Fibroblast of pulmonary artery (primary cell): ENCODE data around the gene PLEKHA4.
A peak's percentile ranks its signal among the peaks of the same experiment; 100 is the strongest.

Experiments
- DNase-seq: peaks from one replicate; pipeline ENCODE4 v3.0.0-alpha.2; 2010; ENCODE audit warnings: low read depth
- H3K4me3 ChIP-seq: replicated peaks from 2 replicates; pipeline ENCODE4 v1.5.1; 2011; ENCODE audit warnings: low read depth, mild to moderate bottlenecking, control low read depth, low read length, moderate library complexity
- TF ChIP-seq, protein P1 (sequence below): IDR thresholded peaks from 2 replicates; pipeline ENCODE4 v1.5.1; 2011; ENCODE audit warnings: mild to moderate bottlenecking, control low read depth, low read length, inconsistent platforms; ENCODE audit errors: missing control alignments

PLEKHA4 gene

DNA sequence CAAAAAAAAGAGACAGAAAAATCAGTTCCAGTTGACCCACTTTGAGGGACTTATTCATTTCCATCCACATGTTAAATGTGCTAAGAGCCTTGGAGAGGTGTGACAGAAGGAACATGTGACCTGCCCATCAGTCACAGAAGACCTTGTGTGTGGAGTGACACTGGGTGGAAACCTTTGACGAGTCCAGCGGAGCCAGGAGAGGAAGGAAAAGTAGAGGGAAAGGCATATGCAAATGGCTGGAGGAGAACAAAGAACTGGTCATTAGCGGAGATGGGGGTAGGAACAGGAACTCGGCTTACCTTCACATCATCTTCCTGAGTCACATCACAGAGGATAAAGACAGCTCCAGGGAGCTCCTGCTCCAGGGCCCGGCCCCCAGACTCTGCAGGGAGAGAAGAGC lies 34.4 kb downstream of the PLEKHA4 start:
- no peak for DNase-seq
- H3K4me3 ChIP-seq, result no peak overlapping the region
- TF ChIP-seq, protein P1, sequence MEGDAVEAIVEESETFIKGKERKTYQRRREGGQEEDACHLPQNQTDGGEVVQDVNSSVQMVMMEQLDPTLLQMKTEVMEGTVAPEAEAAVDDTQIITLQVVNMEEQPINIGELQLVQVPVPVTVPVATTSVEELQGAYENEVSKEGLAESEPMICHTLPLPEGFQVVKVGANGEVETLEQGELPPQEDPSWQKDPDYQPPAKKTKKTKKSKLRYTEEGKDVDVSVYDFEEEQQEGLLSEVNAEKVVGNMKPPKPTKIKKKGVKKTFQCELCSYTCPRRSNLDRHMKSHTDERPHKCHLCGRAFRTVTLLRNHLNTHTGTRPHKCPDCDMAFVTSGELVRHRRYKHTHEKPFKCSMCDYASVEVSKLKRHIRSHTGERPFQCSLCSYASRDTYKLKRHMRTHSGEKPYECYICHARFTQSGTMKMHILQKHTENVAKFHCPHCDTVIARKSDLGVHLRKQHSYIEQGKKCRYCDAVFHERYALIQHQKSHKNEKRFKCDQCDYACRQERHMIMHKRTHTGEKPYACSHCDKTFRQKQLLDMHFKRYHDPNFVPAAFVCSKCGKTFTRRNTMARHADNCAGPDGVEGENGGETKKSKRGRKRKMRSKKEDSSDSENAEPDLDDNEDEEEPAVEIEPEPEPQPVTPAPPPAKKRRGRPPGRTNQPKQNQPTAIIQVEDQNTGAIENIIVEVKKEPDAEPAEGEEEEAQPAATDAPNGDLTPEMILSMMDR, result no peak

DNA sequence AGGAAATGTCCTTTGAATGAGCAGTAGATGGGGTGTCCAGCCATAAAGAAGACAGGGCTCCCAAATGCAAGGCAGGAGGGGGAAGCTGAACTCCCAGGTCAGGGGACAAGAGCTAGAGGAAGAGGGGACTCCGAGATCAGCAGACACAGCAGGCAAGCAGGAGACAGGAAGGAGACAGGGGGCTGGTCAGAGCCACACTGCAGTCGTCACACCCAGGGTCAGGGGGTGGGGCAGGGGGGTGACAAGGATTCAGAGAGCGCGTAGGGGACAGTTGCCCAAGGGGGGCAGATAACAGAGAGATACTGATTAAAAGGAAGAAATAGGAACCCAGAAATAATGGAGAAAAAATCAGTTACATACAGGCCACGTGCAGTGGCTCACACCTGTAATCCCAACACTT lies 35.4 kb downstream of the PLEKHA4 start:
- TF ChIP-seq, protein P1, result no peak
- H3K4me3 ChIP-seq, result no peak overlapping the region
- DNase-seq, result no peak

DNA sequence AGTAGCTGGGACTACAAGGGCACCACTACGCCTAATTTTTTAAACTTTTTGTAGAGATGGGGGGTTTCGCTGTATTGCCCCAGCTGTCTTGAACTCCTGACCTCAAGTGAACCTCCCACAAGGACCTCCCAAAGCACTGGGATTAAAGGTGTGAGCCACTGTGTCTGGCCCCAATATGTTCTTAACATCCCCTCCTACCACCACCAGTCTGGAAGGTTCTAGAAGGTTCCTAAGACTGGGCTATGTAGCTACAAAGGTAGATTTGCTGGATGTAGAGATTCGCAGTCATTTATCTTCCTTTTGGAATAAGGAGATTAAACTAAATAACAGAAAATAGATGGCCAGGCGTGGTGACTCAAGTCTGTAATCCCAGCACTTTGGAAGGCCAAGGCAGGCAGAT lies 37.5 kb downstream of the PLEKHA4 start:
- no peak for DNase-seq
- H3K4me3 ChIP-seq, result no peak overlapping the region
- TF ChIP-seq, protein P1, result no peak

DNA sequence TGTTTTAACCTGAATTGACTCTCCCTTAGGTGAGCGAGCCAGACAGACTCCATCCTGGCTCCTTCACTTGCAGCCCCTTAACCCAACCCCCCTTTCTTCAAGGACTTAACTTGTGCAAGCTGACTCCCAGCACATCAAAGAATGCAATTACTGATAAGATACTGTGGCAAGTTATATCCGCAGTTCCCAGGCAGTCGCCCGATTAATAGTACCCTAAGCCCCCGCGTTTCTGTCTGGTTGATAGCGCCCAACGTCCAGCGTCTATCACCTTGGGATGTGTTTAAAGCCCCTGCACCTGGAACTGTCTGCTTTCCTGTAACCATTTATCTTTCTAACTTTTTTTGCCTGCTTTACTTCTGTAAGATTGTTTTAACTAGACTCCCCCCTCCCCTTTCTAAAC lies 38.3 kb downstream of the PLEKHA4 start:
- TF ChIP-seq, protein P1, result no peak
- H3K4me3 ChIP-seq, result no peak overlapping the region
- no peak for DNase-seq

DNA sequence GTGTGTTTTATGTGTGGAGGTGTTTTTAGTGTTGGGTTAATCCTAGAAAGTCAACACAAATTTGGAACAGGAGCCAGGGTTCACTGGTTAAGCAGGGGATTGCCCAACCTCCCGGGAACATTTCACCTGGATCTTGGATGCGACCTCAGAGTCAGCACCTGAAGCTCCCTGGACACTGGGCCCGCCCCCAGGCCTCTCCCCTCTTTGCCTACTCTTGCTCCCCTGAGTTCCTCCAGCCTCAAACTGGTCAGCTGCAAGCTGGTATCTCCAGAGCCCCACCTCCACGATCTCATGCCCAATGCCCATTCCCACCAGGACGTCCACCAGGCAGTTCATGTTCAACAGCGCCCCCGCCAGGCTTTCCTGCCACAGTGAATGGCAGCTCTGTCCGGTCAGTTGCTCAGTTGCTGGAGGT lies 41.8 kb downstream of the PLEKHA4 start:
- no peak for DNase-seq
- H3K4me3 ChIP-seq, result no peak overlapping the region
- TF ChIP-seq, protein P1, result peak; percentile 10

DNA sequence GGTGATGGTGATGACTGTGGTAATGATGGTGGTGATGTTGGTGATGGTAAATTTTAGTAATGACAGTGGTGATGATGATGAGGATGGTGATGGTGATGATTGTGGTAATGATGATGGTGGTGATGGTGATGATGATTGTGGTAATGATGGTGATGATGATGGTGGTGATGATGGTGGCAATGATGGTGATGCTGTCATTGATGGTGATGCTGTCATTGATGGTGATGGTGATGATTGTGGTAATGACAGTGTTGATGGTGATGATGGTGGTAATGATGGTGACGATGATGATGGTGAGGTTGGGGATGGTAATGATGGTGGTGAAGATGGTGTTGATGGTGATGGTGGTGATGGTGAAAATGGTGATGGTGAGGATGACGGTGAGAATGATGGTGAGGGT lies 45.9 kb downstream of the PLEKHA4 start:
- no peak overlapping the region for H3K4me3 ChIP-seq
- no peak for DNase-seq
- TF ChIP-seq, protein P1, result no peak

DNA sequence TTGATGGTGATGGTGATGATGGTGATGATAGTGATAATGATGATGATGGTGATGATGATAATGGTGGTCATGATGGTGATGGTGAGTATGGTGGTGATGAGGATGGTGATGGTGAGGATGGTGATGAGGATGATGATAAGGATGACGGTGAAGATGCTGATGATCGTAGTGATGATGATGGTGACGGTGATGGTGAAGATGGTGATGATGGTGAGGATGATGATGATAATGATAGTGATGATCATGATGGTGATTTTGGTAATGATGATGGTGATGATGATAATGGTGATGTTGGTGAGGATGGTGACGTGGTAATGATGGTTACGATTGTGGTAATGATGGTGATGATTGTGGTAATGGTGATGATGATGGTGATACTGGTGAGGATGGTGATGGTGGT lies 46.8 kb downstream of the PLEKHA4 start:
- H3K4me3 ChIP-seq, result no peak overlapping the region
- DNase-seq, result no peak
- TF ChIP-seq, protein P1, result no peak
